Naive thymus-derived CD8-positive, alpha-beta T cell (primary cell): Measurements from ENCODE around the gene PIK3CG. TPM values are rescaled to one million over a fixed set of nuclear protein-coding genes. Genes with fewer than 3 reads are reported as not detected.
"Not testable (repeated sequence)": the region's sequence is repeated elsewhere in the genome, so short reads cannot be mapped to it uniquely, and the experiment has no call there.

Experiments
- ATAC-seq, 2 donors: fragments of 150-1000 bp; cut with Tn5 transposase in 1 of 2; sonication (Bioruptor Pico), chemical (Tn5 transposase) in 1 of 2; 1 replicate in 1 of 2; 2 replicates in 1 of 2; pipeline ENCODE4 v1.10.0; 2021; ENCODE audit warnings: mild to moderate bottlenecking in 2 of 2, moderate library complexity in 2 of 2
- POLR2A ChIA-PET: fragments of 350-600 bp; sonication (Branson Sonifier 250); formaldehyde crosslinking; loops from one replicate; lab custom pipeline; 2021; ENCODE audit warnings: antibody characterized with exemption; lab: Charles Lee
- DNase-seq, 10 donors: peaks; one replicate each; pipeline versions ENCODE4 v3.0.0 to v3.0.0-alpha.2; 2020 to 2022
- H3K27ac Mint-ChIP-seq, 10 donors: one replicate each; pipeline ENCODE4 v1.8.0; 2020 to 2022; ENCODE audit warnings: mild to moderate bottlenecking in 10 of 10, mixed read lengths in 10 of 10, moderate library complexity in 4 of 10, inconsistent platforms in 1 of 10
- H3K27me3 Mint-ChIP-seq, 5 donors: one replicate each; pipeline ENCODE4 v1.8.0; 2021 to 2022; ENCODE audit warnings: mixed read lengths in 5 of 5
- H3K36me3 Mint-ChIP-seq, 3 donors: one replicate each; pipeline ENCODE4 v1.8.0; 2020 to 2022; ENCODE audit warnings: mixed read lengths in 3 of 3, mild to moderate bottlenecking in 2 of 3, inconsistent platforms in 1 of 3
- H3K4me1 Mint-ChIP-seq, 4 donors: one replicate each; pipeline ENCODE4 v1.8.0; 2021 to 2022; ENCODE audit warnings: mixed read lengths in 4 of 4
- H3K4me3 Mint-ChIP-seq, 10 donors: one replicate each; pipeline ENCODE4 v1.8.0; 2020 to 2022; ENCODE audit warnings: mild to moderate bottlenecking in 10 of 10, mixed read lengths in 10 of 10, moderate library complexity in 6 of 10, inconsistent platforms in 1 of 10
- H3K9me3 Mint-ChIP-seq, 9 donors: one replicate each; pipeline ENCODE4 v1.8.0; 2020 to 2022; ENCODE audit warnings: mixed read lengths in 9 of 9, mild to moderate bottlenecking in 3 of 9, inconsistent platforms in 1 of 9, moderate library complexity in 1 of 9
- polyA plus RNA-seq, 3 donors: library from polyadenylated mRNA; unstranded; fragments of 300-500 nt; fragmentation: Illumina TruSeq; gene quantifications; one replicate each; pipeline ENCODE4 v1.2.3, GENCODE V29; 2021
- total RNA-seq, 8 experiments: library from RNA in 2 of 8; stranded (reverse) in 2 of 8; gene quantifications; one replicate each; pipeline ENCODE4 v1.2.3 and lab custom pipeline; 2021 to 2026

PIK3CG gene
- total and polyA plus RNA-seq, 5 experiments from 2014 or later: 18.3 to 34.4 (median 23.0) TPM

DNA sequence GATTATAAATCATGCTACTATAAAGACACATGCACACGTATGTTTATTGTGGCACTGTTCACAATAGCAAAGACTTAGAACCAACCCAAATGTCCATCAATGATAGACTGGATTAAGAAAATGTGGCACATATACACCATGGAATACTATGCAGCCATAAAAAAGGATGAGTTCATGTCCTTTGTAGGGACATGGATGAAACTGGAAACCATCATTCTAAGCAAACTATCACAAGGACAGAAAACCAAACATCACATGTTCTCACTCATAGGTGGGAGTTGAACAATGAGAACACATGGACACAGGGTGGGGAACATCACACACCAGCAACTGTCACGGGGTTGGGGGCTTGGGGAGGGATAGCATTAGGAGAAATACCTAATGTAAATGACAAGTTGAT lies 59.4 kb downstream of the PIK3CG start:
- POLR2A ChIA-PET, ATAC-seq, DNase-seq, H3K4me1 Mint-ChIP-seq, H3K27ac Mint-ChIP-seq, H3K27me3 Mint-ChIP-seq, H3K4me3 Mint-ChIP-seq: not testable (repeated sequence)
- Mint-ChIP-seq H3K36me3 (peaks cover 6 to 26% (median 21%) of the 10 kb centered on the region in 3 donors), H3K9me3 (peaks cover 15 to 60% (median 45%) of the 10 kb centered on the region in 9 donors)

GRCh38 chr7:106926892-106927291 lies 61.8 kb downstream of the PIK3CG start:
- H3K27me3 Mint-ChIP-seq: no peaks in the 10 kb centered on the region

DNA sequence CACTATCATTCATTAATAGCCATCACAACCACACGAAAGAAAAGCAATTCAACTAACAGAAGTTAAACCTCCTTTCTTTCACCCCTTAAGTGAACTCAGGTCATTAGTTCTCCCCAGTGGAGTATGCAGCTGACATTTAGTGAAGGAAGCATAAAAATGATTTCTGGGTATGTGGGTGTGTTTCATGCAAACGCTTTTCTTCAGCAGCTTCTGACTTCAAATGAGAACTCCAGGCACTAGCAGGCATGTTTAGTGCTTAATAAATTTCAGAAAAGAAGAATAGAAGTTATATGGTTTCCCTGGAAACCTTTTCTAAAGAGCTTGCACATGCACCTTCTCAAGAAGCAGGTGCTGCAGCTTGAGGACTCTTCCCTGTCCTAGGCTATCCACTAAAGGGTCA lies 62.5 kb downstream of the PIK3CG start:
- Mint-ChIP-seq H3K36me3 (peaks cover 0 to 4% (median 3%) of the 10 kb centered on the region in 3 donors), H3K27ac (no peak overlapping the region), H3K9me3 (peaks cover 0 to 29% (median 17%) of the 10 kb centered on the region in 9 donors), H3K27me3 (no peaks in the 10 kb centered on the region), H3K4me1 (peaks cover 0 to 2% (median 0%) of the 10 kb centered on the region in 4 donors), H3K4me3 (no peak overlapping the region)
- ATAC-seq: no peak
- POLR2A ChIA-PET: no interaction called here
- no peak for DNase-seq

More at GRCh38 chr7:106926892-106927291, 61.8 kb downstream of the PIK3CG start:
- Mint-ChIP-seq H3K4me1 (peaks cover 0 to 2% (median 0%) of the 10 kb centered on the region in 4 donors), H3K4me3 (no peak overlapping the region), H3K9me3 (peaks cover 2 to 35% (median 23%) of the 10 kb centered on the region in 9 donors), H3K36me3 (peaks cover 3 to 8% (median 4%) of the 10 kb centered on the region in 3 donors), H3K27ac (no peak overlapping the region)
- ATAC-seq (no peak), DNase-seq (no peak)
- POLR2A ChIA-PET: no interaction called here

DNA sequence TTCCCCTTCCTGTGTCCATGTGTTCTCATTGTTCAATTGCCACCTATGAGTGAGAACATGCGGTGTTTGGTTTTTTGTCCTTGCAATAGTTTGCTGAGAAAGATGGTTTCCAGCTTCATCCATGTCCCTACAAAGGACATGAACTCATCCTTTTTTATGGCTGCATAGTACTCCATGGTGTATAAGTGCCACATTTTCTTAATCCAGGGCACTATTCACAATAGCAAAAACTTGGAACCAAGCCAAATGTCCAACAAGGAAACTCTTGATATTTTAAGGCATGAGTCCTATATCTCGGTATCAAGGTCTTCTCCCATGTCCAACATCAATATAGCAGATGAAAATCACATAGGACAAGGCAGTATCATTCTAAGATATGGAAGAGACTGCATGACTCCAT lies 64.5 kb downstream of the PIK3CG start:
- peaks cover 0 to 17% (median 8%) of the 10 kb centered on the region in 9 donors for H3K9me3 Mint-ChIP-seq
- H3K27me3 Mint-ChIP-seq, H3K4me3 Mint-ChIP-seq, ATAC-seq, POLR2A ChIA-PET, H3K4me1 Mint-ChIP-seq, H3K27ac Mint-ChIP-seq, H3K36me3 Mint-ChIP-seq, DNase-seq: not testable (repeated sequence)

- no peak overlapping the region for H3K4me3 Mint-ChIP-seq
- peaks cover 0 to 7% (median 4%) of the 10 kb centered on the region in 3 donors for H3K36me3 Mint-ChIP-seq
- peaks cover 0 to 2% (median 0%) of the 10 kb centered on the region in 5 donors for H3K27me3 Mint-ChIP-seq
- DNase-seq (no peak), ATAC-seq (no peak)
- H3K27ac Mint-ChIP-seq: no peak overlapping the region
- H3K9me3 Mint-ChIP-seq: peaks cover 0 to 8% (median 0%) of the 10 kb centered on the region in 9 donors
- no peaks in the 10 kb centered on the region for H3K4me1 Mint-ChIP-seq
- POLR2A ChIA-PET: no interaction called here
These were observed 71.2 kb downstream of the PIK3CG start for GRCh38 chr7:106936236-106936635.

GRCh38 chr7:106938122-106938521 lies 73.0 kb downstream of the PIK3CG start:
- H3K27me3 Mint-ChIP-seq, H3K27ac Mint-ChIP-seq, H3K4me3 Mint-ChIP-seq, H3K36me3 Mint-ChIP-seq, H3K9me3 Mint-ChIP-seq, ATAC-seq, POLR2A ChIA-PET, H3K4me1 Mint-ChIP-seq, DNase-seq: not testable (repeated sequence)

GRCh38 chr7:106938803-106939202 lies 73.7 kb downstream of the PIK3CG start:
- no peaks in the 10 kb centered on the region for H3K4me1 Mint-ChIP-seq
- H3K9me3 Mint-ChIP-seq: peaks cover 0 to 8% (median 0%) of the 10 kb centered on the region in 9 donors
- POLR2A ChIA-PET: no interaction called here
- peaks cover 0 to 2% (median 0%) of the 10 kb centered on the region in 5 donors for H3K27me3 Mint-ChIP-seq
- no peak overlapping the region for H3K4me3 Mint-ChIP-seq
- no peak overlapping the region for H3K27ac Mint-ChIP-seq
- DNase-seq (no peak), ATAC-seq (no peak)
- peaks cover 0 to 9% (median 4%) of the 10 kb centered on the region in 3 donors for H3K36me3 Mint-ChIP-seq

- POLR2A ChIA-PET: interaction anchor here (0.6 kb wide), 1 partner anchor 40 kb away, joined by 3 read pairs; no protein-coding TSS in a partner anchor
- peak overlapping the region in 1 of 10 donors; percentile 3 for H3K27ac Mint-ChIP-seq
- peaks cover 0 to 5% (median 4%) of the 10 kb centered on the region in 3 donors for H3K36me3 Mint-ChIP-seq
- H3K4me1 Mint-ChIP-seq: no peaks in the 10 kb centered on the region
- no peak for DNase-seq
- H3K9me3 Mint-ChIP-seq: peaks cover 0 to 2% (median 0%) of the 10 kb centered on the region in 9 donors
- H3K4me3 Mint-ChIP-seq: no peak overlapping the region
- H3K27me3 Mint-ChIP-seq: peaks cover 0 to 12% (median 1%) of the 10 kb centered on the region in 5 donors
- ATAC-seq: no peak
These were observed 79.1 kb downstream of the PIK3CG start for GRCh38 chr7:106944035-106944665.

GRCh38 chr7:106947244-106947728 lies 82.2 kb downstream of the PIK3CG start:
- H3K27ac Mint-ChIP-seq: no peak overlapping the region
- peaks cover 0 to 2% (median 0%) of the 10 kb centered on the region in 3 donors for H3K36me3 Mint-ChIP-seq
- POLR2A ChIA-PET: no interaction called here
- H3K27me3 Mint-ChIP-seq: peaks cover 0 to 14% (median 0%) of the 10 kb centered on the region in 5 donors
- ATAC-seq: peak; percentile 56 to 67
- DNase-seq: peak in 8 of 10 donors; percentile 10 to 48 (median 28)
- no peaks in the 10 kb centered on the region for H3K4me1 Mint-ChIP-seq
- no peak overlapping the region for H3K4me3 Mint-ChIP-seq
- no peaks in the 10 kb centered on the region for H3K9me3 Mint-ChIP-seq

DNA sequence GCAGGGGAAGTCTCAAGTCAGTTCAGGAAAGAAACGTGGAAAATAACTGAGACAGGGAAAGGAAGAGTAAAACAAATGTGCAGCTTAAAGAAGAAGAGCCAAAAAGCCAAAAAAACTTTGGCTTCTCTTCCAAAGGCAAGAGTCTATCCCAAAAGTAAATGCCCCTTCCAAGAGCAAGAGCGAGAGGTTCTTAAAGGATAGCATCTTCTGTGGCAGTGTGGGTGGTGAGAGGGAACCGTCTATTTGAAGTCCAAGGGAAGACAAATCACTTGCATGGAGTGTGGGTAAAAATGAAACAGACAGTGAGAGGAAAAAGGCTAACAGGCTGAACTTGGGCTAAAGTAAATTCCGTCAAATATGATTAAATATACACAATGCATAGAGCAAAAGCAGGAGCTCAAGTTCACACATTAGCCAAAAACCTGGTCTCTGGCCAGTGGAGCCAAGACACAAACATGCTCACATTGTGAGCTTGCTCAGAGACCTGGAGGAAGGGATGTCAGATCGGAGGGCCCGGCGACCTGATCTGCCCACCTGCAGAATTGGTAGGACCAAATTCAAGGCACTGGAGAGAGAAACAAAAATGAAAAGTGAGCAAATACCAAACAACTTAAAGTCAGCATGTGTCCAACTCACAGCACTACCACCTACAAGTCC lies 87.0 kb downstream of the PIK3CG start:
- H3K4me1 Mint-ChIP-seq: no peaks in the 10 kb centered on the region
- no peak overlapping the region for H3K27ac Mint-ChIP-seq
- POLR2A ChIA-PET: no interaction called here

DNA sequence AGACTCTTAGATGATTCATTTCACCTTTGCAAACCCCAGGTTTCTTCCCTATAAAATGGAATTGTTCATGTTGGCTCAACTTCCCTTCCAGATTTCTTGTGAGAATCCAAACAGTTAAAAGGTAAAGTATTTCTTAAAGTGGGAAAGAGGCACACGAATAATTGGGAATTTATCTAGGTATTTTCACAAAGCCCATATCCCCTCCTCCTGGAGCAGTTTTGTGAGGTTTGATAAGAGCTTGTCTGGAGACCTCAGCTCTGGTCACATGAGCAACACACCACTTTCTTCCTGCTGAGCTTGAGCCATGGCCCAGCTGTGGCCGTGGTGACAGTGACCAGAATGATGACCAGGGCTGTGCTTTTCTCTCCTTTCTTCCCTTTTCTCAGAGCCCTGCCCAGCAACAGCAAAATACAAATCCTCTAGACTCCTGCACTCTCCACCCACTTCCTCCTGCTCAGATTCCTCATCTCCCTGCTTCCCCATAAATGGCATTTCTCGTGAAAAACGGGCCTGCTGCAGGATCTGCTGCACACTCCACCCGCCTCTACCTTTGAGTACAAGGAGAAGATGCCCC lies 87.7 kb downstream of the PIK3CG start:
- peaks cover 0 to 3% (median 0%) of the 10 kb centered on the region in 9 donors for H3K9me3 Mint-ChIP-seq
- no peak overlapping the region for H3K27ac Mint-ChIP-seq
- no peak overlapping the region for H3K4me3 Mint-ChIP-seq
- no peak for ATAC-seq
- H3K27me3 Mint-ChIP-seq: peaks cover 0 to 14% (median 0%) of the 10 kb centered on the region in 5 donors
- no peaks in the 10 kb centered on the region for H3K4me1 Mint-ChIP-seq
- no peaks in the 10 kb centered on the region for H3K36me3 Mint-ChIP-seq
- DNase-seq: no peak
- POLR2A ChIA-PET: no interaction called here

More for the DNA sequence above, 87.0 kb downstream of the PIK3CG start:
- H3K36me3 Mint-ChIP-seq: no peaks in the 10 kb centered on the region
- no peak overlapping the region for H3K4me3 Mint-ChIP-seq
- H3K27me3 Mint-ChIP-seq: peaks cover 0 to 14% (median 0%) of the 10 kb centered on the region in 5 donors
- peaks cover 0 to 3% (median 0%) of the 10 kb centered on the region in 9 donors for H3K9me3 Mint-ChIP-seq
- ATAC-seq (no peak), DNase-seq (no peak)

DNA sequence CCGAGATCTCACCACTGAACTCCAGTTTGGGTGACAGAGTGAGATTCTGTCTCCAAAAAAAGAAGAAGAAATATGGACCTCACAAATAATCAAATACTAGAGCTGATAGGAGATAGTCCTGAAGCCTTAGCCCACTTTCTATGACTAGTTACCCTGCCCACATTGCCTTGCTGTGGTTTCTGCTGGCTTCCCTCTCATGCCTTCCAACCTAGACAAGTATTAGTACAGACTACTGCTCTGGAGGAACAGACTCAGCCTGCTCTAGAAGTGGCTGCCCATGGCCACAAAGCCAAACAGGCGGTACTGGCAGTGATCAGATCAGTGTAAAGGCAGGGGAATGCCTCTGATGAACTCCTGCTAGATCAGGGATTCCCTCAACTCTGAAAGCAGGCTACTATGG lies 89.8 kb downstream of the PIK3CG start:
- POLR2A ChIA-PET: no interaction called here
- Mint-ChIP-seq H3K4me3 (no peak overlapping the region), H3K27ac (no peak overlapping the region), H3K4me1 (no peaks in the 10 kb centered on the region), H3K27me3 (peaks cover 0 to 4% (median 0%) of the 10 kb centered on the region in 5 donors), H3K9me3 (peaks cover 0 to 3% (median 0%) of the 10 kb centered on the region in 9 donors), H3K36me3 (no peaks in the 10 kb centered on the region)
- ATAC-seq (no peak), DNase-seq (no peak)

DNA sequence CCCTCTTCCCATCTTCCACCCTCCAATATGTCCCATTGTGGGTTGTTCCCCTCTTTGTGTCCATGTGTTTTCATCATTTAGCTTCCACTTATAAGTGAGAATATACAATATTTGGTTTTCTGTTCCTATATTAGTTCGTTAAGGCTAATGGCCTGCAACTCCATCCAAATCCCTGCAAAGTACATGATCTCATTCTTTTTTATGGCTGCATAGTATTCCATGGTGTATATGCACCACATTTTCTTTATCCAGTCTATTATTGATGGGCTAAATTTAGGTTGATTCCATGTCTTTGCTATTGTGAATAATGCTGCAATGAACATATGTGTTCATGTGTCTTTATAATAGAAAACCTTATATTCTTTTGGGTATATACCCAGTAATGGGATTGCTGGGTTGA lies 90.8 kb downstream of the PIK3CG start:
- H3K9me3 Mint-ChIP-seq, H3K4me3 Mint-ChIP-seq, H3K27ac Mint-ChIP-seq, POLR2A ChIA-PET, ATAC-seq, DNase-seq, H3K27me3 Mint-ChIP-seq, H3K36me3 Mint-ChIP-seq, H3K4me1 Mint-ChIP-seq: not testable (repeated sequence)
